ENCODE results near the gene GBX1. TPM values are rescaled to one million over a fixed set of nuclear protein-coding genes. Genes with fewer than 3 reads are reported as not detected.

Gene GBX1
- total RNA-seq, 2 experiments from 2014 or later: not detected

DNA sequence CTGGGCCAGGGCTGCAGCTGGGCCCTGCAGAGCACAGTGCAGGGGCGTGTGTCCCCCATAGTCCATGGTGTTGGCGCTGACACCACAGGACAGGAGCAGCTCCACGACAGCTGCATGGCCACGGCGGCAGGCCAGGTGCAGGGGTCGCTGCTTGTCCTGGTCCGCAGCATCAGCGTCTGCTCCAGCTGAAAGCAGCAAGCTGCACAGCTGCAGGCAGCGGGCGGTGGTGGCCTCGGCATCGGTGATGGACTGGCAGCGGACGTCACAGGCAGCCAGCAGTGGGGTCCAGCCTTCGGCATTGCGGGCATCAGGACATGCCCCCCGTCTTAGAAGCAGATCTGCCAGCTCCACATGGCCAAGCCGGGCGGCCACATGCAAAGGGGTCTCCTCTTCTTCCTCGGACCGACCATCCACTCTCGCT, 13.5 kb upstream of the GBX1 start:
- Histone ChIP-seq H2AFZ (ENCODE audit: low read length) (no peak overlapping the region), H3K36me3 (ENCODE audit: insufficient read depth, low read length) (no peaks in the 10 kb centered on the region), H3K4me2 (ENCODE audit: low read length) (no peak overlapping the region), H3K79me2 (ENCODE audit: insufficient read depth, low read depth, low read length) (no peaks in the 10 kb centered on the region), H3K9me3 (ENCODE audit: low read length) (no peaks in the 10 kb centered on the region), H3K27ac (ENCODE audit: low read depth, low read length, poor library complexity, severe bottlenecking) (no peak overlapping the region), H4K20me1 (ENCODE audit: insufficient read depth, low read length) (no peaks in the 10 kb centered on the region), H3K4me3 (ENCODE audit: low read depth, low read length, poor library complexity, severe bottlenecking) (no peak overlapping the region), H3K4me1 (ENCODE audit: insufficient read depth, low read length, poor library complexity, severe bottlenecking) (no peaks in the 10 kb centered on the region), H3K9me2 (ENCODE audit: insufficient read depth, low read length) (no peaks in the 10 kb centered on the region)
- POLR2A ChIA-PET: no interaction called here
- DNase-seq (ENCODE audit: low spot score): no peak
- no TSS peak for BruUV-seq (replicated peaks)
- no peak for TF ChIP-seq EZH2phosphoT487 (IDR thresholded peaks at IDR 0.05; ENCODE audit: borderline replicate concordance, low read depth, low read length)
- TF ChIP-seq, protein P1, sequence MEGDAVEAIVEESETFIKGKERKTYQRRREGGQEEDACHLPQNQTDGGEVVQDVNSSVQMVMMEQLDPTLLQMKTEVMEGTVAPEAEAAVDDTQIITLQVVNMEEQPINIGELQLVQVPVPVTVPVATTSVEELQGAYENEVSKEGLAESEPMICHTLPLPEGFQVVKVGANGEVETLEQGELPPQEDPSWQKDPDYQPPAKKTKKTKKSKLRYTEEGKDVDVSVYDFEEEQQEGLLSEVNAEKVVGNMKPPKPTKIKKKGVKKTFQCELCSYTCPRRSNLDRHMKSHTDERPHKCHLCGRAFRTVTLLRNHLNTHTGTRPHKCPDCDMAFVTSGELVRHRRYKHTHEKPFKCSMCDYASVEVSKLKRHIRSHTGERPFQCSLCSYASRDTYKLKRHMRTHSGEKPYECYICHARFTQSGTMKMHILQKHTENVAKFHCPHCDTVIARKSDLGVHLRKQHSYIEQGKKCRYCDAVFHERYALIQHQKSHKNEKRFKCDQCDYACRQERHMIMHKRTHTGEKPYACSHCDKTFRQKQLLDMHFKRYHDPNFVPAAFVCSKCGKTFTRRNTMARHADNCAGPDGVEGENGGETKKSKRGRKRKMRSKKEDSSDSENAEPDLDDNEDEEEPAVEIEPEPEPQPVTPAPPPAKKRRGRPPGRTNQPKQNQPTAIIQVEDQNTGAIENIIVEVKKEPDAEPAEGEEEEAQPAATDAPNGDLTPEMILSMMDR (conservative IDR thresholded peaks at IDR 0.05; ENCODE audit: low read length): no peak
- intact Hi-C loops (cut with micrococcal nuclease; ENCODE audit: unreplicated experiment): no loop called here
- CTCF ChIA-PET (ENCODE audit: unreplicated experiment): no interaction called here

DNA sequence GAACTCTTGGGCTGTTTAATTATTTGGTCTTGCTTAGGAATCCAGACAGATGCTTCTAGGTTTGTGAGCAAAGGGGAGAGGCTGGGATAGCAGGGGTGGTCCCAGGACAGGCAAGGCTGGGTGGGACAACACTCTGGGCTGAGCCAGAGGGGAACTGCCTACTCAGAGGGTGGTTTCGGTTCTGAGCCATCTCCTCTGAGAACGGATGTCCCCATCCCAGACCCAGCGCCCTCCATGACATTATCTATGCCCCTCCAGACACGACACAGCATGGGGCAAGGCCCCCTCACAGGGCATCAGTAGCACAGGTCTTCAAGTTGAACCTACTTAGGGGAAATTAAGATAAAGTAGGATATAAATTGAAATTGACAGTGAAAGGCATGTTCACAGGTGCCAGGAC, 12.5 kb upstream of the GBX1 start:
- no peaks in the 10 kb centered on the region for H3K9me2 ChIP-seq (ENCODE audit: insufficient read depth, low read length)
- H3K9me3 ChIP-seq (ENCODE audit: low read length): no peaks in the 10 kb centered on the region
- CTCF ChIA-PET (ENCODE audit: unreplicated experiment): interaction anchor here (0.5 kb wide), 1 partner anchor 59 kb away, joined by 3 read pairs; no protein-coding TSS in a partner anchor
- no peak overlapping the region for H3K4me3 ChIP-seq (ENCODE audit: low read depth, low read length, poor library complexity, severe bottlenecking)
- no peak overlapping the region for H2AFZ ChIP-seq (ENCODE audit: low read length)
- H3K36me3 ChIP-seq (ENCODE audit: insufficient read depth, low read length): no peaks in the 10 kb centered on the region
- POLR2A ChIA-PET: no interaction called here
- H3K79me2 ChIP-seq (ENCODE audit: insufficient read depth, low read depth, low read length): no peaks in the 10 kb centered on the region
- H3K4me2 ChIP-seq (ENCODE audit: low read length): no peak overlapping the region
- BruUV-seq (replicated peaks): no TSS peak
- no peaks in the 10 kb centered on the region for H3K4me1 ChIP-seq (ENCODE audit: insufficient read depth, low read length, poor library complexity, severe bottlenecking)
- intact Hi-C loops (cut with micrococcal nuclease; ENCODE audit: unreplicated experiment): no loop called here
- H4K20me1 ChIP-seq (ENCODE audit: insufficient read depth, low read length): no peaks in the 10 kb centered on the region
- DNase-seq (ENCODE audit: low spot score): no peak
- no peak overlapping the region for H3K27ac ChIP-seq (ENCODE audit: low read depth, low read length, poor library complexity, severe bottlenecking)
- no peak for TF ChIP-seq EZH2phosphoT487 (IDR thresholded peaks at IDR 0.05; ENCODE audit: borderline replicate concordance, low read depth, low read length)
- TF ChIP-seq, protein P1 (conservative IDR thresholded peaks at IDR 0.05; ENCODE audit: low read length): no peak

DNA sequence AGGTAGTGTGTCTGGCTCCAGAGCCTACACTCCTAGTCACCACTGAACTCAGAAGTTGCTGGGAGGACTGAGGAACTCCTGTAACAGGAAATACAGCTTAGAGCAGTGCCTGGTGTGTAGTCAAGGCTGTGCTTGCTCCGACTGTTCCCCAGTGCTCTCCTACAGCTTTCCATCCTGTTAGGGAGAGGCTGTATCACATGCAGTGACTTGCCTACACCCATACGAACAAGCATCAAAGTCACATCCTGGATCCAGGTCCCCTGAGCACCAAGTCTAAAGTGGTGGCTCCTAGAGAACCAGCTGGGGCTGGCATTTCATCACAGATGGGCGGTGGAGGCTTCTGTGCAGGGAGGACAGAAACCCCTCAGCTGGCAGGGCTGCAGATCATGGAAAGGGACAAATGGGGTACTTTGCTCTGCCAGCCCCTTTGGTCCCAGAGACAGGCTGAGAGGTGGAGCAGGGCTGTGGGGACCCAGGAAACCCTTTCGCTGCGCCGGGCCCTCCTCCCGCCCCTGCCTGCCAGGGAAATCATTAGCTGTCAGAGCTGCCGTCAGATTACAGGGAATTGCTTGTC, 11.9 kb upstream of the GBX1 start:
- H3K4me3 ChIP-seq (ENCODE audit: low read depth, low read length, poor library complexity, severe bottlenecking): no peak overlapping the region
- CTCF ChIA-PET (ENCODE audit: unreplicated experiment): interaction anchor here (0.5 kb wide), 1 partner anchor 60 kb away, joined by 3 read pairs; no protein-coding TSS in a partner anchor
- no peak overlapping the region for H2AFZ ChIP-seq (ENCODE audit: low read length)
- no peak for DNase-seq (ENCODE audit: low spot score)
- TF ChIP-seq EZH2phosphoT487 (IDR thresholded peaks at IDR 0.05; ENCODE audit: borderline replicate concordance, low read depth, low read length): no peak
- TF ChIP-seq, protein P1 (conservative IDR thresholded peaks at IDR 0.05; ENCODE audit: low read length): no peak
- no peaks in the 10 kb centered on the region for H3K4me1 ChIP-seq (ENCODE audit: insufficient read depth, low read length, poor library complexity, severe bottlenecking)
- H3K4me2 ChIP-seq (ENCODE audit: low read length): no peak overlapping the region
- intact Hi-C loops (cut with micrococcal nuclease; ENCODE audit: unreplicated experiment): no loop called here
- POLR2A ChIA-PET: no interaction called here
- no peak overlapping the region for H3K27ac ChIP-seq (ENCODE audit: low read depth, low read length, poor library complexity, severe bottlenecking)
- H3K36me3 ChIP-seq (ENCODE audit: insufficient read depth, low read length): no peaks in the 10 kb centered on the region
- no peaks in the 10 kb centered on the region for H3K79me2 ChIP-seq (ENCODE audit: insufficient read depth, low read depth, low read length)
- no peaks in the 10 kb centered on the region for H3K9me3 ChIP-seq (ENCODE audit: low read length)
- H4K20me1 ChIP-seq (ENCODE audit: insufficient read depth, low read length): no peaks in the 10 kb centered on the region
- no peaks in the 10 kb centered on the region for H3K9me2 ChIP-seq (ENCODE audit: insufficient read depth, low read length)
- BruUV-seq (replicated peaks): no TSS peak

Data from OCI-LY7 (cell line).